Erythroblast (primary cell): ENCODE results near the gene EHMT1.

Source experiments
- GATA1 ChIP-seq: IDR thresholded peaks from 2 replicates; pipeline ENCODE4 v1.6.1; 2011; ENCODE audit warnings: low read depth, mild to moderate bottlenecking, control low read depth, low read length, moderate library complexity
- POLR2A ChIP-seq: IDR thresholded peaks from 2 replicates; pipeline ENCODE4 v1.6.1; 2011; ENCODE audit warnings: mild to moderate bottlenecking, low read length

- TF ChIP-seq POLR2A (no peak), GATA1 (no peak)
Observed at GRCh38 chr9:137676998-137677397, 58.2 kb downstream of the EHMT1 start.
